HG02759 (cell line): ENCODE data around the gene LRRC39.
"Not testable (repeated sequence)": the region's sequence is repeated elsewhere in the genome, so short reads cannot be mapped to it uniquely, and the experiment has no call there.

Source experiments
- ATAC-seq: cut with Tn5 transposase; IDR thresholded peaks from one replicate; pipeline ENCODE4 v1.9.1; 2021; ENCODE audit warnings: mild to moderate bottlenecking, moderate library complexity; ENCODE audit not compliant: unreplicated experiment

Gene LRRC39

GRCh38 chr1:100178091-100178490 is at the start of gene LRRC39:
LRRC39 (minus strand) TSS chr1:100178256; CDS start chr1:100168516, 9,740 bp downstream.
- no peak for ATAC-seq

DNA sequence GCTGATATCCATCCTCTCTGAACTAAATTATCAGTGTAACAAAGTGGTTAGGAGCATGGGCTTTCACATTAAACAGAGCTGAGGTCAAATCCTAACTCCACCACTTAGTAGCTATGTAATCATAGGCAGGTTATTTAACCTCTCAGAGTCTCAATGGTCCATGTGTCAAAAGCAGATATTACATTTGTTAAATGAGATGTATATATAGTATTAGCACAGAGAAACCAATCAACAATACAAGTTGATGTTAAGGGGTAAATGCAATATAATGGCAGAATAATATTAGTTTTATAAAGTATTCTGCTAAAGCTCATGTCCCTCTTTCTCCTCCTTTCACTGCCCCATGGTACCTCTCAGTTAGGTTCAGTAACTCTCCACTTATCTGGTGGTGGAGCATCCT is 44.4 kb upstream of the LRRC39 start:
- no peak for ATAC-seq

GRCh38 chr1:100219883-100220282 is 41.8 kb upstream of the LRRC39 start:
- no peak for ATAC-seq

DNA sequence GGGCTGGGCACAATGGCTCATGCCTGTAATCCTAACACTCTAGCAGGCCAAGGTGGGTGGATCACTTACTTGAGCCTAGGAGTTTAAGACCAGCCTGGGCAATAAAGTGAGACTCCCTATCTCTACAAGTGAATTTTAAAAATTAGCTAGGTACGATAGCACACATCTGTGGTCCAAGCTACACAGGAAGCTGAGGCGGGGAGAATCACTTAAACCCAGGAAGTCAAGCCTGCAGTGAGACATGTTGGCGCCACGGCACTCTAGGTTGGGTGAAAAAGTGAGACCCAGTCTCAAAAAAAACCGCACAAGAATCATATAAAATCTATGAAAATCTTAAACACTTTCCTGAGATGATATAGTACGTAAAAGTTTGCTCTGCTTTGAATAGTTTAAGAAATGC is 41.4 kb upstream of the LRRC39 start:
- no peak for ATAC-seq

- ATAC-seq = no peak
Observed at GRCh38 chr1:100217834-100218233, 39.8 kb upstream of the LRRC39 start.

DNA sequence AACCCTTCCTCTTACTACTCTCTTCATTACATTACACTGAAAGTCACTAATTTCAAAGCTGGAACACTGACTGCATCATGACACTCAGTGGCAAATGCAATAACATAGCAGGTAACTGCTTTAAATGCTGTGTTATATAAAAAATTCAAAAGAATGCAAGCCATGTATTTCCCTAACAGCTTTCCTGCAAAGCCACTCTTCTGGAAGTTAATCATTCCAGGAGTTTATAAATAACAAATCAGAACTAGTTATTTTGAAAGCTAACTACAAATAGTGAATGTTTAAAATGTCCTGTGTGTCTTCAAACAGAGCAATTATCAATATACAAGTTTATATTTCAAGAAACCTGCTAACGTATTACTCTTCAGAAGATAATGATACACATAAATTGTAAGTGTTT is 37.0 kb upstream of the LRRC39 start:
- ATAC-seq = no peak

DNA sequence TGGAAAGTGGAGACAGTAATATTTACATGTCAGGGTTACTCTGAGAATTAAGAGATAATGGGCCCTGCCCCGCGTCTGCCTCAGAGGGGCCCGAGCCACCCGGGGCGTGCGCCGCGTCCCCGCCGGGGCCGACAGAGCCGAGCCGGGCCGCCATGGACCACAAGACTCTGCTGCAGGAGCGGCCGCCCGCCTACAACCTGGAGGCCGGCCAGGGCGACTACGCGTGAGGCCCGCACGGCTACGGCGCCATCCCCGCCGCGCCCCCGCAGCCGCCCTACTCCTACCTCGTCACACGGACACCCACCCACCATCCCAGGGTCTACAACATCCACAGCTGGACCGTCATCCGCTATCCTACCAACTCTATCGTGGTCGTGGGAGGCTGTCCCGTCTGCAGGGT is 35.1 kb upstream of the LRRC39 start:
- ATAC-seq = no peak

DNA sequence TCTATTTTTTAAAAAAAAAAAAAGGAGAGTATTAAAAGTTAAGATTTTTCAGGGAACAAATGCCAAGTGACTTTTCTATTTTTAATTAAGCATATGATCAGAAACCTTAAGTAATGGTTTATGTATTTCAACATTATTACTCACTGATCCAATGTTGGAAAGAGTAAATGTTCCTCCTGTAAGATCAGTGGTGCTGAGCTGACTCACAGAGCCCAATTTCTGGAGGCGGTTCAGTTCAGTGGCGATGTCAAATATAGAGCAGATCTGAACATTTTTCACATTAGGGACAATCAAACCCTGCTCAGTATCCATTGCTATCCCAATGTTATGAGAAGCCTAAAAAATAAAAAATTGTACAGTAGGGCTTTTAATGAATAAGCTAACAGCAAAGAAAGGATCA is 28.2 kb upstream of the LRRC39 start:
- ATAC-seq = no peak

DNA sequence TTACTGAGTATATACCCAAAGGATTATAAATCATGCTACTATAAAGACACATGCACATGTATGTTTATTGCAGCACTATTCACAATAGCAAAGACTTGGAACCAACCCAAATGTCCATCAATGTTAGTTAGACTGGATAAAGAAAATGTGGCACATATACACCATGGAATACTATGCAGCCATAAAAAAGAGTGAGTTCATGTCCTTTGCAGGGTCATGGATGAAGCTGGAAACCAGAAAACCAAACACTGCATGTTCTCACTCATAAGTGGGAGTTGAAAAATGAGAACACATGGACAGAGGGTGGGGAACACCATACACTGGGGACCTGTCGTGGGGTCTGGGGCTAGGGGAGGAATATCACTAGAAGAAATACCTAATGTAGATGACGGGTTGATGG is 27.5 kb upstream of the LRRC39 start:
- ATAC-seq = not testable (repeated sequence)

- ATAC-seq = not testable (repeated sequence)
Observed at GRCh38 chr1:100205103-100205502, 27.0 kb upstream of the LRRC39 start.

DNA sequence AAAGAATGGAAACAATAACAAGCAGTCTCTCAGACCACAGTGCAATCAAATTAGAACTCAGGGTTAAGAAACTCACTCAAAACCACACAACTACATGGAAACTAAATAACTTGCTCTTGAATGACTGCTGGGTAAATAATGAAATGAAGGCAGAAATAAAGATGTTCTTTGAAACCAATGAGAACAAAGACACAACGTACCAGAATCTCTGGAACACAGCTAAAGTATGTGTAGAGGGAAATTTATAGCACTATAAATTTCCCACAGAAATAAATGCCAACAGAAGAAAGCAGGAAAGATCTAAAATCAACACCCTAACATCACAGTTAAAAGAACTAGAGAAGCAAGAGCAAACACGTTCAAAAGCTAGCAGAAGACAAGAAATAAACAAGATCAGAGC is 24.6 kb upstream of the LRRC39 start:
- ATAC-seq = not testable (repeated sequence)

GRCh38 chr1:100200060-100200459 is 22.0 kb upstream of the LRRC39 start:
- not testable (repeated sequence) for ATAC-seq

DNA sequence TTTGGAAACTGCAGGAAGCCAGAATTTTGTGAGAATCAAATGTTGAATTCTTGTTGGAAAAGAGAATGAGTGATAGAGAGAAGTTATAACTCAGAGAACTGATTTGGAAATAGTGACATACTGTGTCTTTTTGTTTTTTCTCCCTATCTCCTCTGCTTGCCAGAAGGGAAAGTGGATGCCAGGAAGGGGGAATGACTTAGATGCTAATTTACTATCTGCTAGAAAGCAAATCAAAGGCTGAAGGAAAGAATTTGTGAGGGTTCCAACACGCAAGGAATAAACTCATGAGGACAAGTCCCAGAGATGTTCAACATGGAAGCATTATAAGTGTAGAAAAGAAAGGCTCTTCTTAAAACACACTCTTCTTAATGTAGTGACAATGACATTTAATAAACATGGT is 20.5 kb upstream of the LRRC39 start:
- no peak for ATAC-seq

DNA sequence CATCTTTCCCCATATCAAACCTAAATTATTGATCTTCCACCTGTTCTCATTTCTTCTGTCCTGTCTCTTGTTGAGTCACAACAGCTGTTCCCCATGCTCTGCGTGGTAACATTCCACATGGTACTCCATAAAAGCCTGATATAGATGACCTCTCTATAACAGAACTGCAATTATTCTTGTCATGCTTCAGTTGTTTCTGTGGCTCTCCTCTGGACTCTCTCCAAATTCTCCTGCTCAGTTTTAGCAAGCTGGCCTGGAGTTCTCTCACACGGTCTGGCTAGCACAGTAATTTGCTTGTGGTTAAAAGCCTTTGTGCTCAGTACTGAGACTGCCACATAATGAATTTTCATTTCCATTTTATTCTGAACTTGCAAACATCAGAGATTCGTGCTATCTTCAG is 10.6 kb upstream of the LRRC39 start:
- no peak for ATAC-seq

DNA sequence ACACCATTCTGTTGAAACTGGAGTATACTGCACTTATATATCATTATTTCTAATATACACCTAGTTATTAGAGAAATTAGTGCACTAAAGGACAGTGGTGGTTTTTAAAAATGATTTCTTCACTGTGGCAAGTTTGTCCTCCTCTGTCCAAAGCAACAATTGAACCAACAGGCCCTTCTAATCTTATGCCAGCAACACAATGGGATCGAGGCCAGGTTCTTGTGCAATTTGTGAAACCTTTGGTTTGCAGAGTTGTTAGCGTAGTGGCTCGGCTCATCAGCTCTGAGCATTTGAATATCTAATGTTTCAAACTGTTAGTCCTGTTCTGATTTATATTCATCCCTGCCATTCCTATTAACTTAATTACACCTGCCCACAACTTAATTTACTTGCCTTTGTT is 9.9 kb upstream of the LRRC39 start:
- ATAC-seq = no peak

GRCh38 chr1:100184536-100184935 is 6.5 kb upstream of the LRRC39 start:
- ATAC-seq = peak; percentile 89

- no peak for ATAC-seq
Observed at GRCh38 chr1:100183370-100183769, 5.3 kb upstream of the LRRC39 start.

- no peak for ATAC-seq
Observed at GRCh38 chr1:100177295-100178041, 588 bp downstream of the LRRC39 start.

GRCh38 chr1:100168051-100168450 is 10.0 kb downstream of the LRRC39 start:
- ATAC-seq = no peak

- no peak for ATAC-seq
Observed at GRCh38 chr1:100164702-100165101, 13.4 kb downstream of the LRRC39 start.

GRCh38 chr1:100164216-100164615 is 13.8 kb downstream of the LRRC39 start:
- no peak for ATAC-seq

DNA sequence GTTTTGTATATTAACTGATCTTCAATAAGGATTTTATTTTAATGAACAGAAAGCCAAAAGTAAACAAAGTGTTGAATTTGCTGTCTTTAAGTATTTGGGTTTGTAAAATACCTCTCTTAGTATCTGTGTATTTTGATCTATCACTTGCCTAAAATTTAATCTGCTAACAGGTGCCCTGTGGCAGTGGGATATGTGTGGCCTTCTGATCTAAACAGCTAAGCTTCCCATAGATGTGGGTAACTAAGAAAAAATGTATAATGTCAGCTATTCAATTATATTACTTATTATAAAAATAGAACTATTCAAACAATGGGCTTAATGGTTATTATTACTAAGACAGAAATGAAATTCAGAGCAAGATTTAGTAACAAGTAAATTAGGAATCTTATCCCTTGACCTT is 15.2 kb downstream of the LRRC39 start:
- ATAC-seq = no peak

- peak; percentile 87 for ATAC-seq
Observed at GRCh38 chr1:100152271-100152670, 25.8 kb downstream of the LRRC39 start.
